Transverse colon (tissue), 4 donors: Measurements from ENCODE around the gene FAM47A. TPM values are rescaled to one million over a fixed set of nuclear protein-coding genes. Genes with fewer than 3 reads are reported as not detected.

Experiments
- DNase-seq: peaks from one replicate; pipeline ENCODE4 v3.0.0-alpha.2; 2019
- H3K27ac ChIP-seq, 4 donors: fragments of 200-600 bp; sonication (generic); 2 replicates each; pipeline ENCODE4 v1.5.1; 2016 to 2018; ENCODE audit warnings: inconsistent platforms in 4 of 4
- H3K27me3 ChIP-seq: fragments of 200-600 bp; sonication (generic); 2 replicates; pipeline ENCODE4 v1.5.1; 2017; ENCODE audit warnings: inconsistent platforms
- H3K36me3 ChIP-seq, 4 donors: fragments of 200-600 bp; sonication (generic); 2 replicates each; pipeline ENCODE4 v1.5.1; 2017 to 2019; ENCODE audit warnings: inconsistent platforms in 4 of 4
- H3K4me1 ChIP-seq, 4 donors: fragments of 200-600 bp; sonication (generic); 2 replicates each; pipeline ENCODE4 v1.5.1; 2017 to 2020; ENCODE audit warnings: inconsistent platforms in 4 of 4
- H3K4me3 ChIP-seq, 4 donors: fragments of 200-600 bp; sonication (generic); 1 replicate in 1 of 4; 2 replicates in 3 of 4; pipeline versions ENCODE4 v1.5.1 to v1.6.1; 2017 to 2019; ENCODE audit warnings: inconsistent platforms in 4 of 4
- H3K9me3 ChIP-seq, 2 donors: fragments of 200-600 bp; sonication (generic); 2 replicates each; pipeline ENCODE4 v1.5.1; 2017 to 2019; ENCODE audit warnings: inconsistent platforms in 2 of 2
- CTCF ChIP-seq, 5 experiments: fragments of 200-600 bp in 3 of 5; fragments of 450-650 bp in 2 of 5; sonication (generic) in 3 of 5; IDR thresholded peaks; 1 replicate in 2 of 5; 2 replicates in 3 of 5; pipeline ENCODE4 v1.5.1; 2016 to 2017; ENCODE audit warnings: antibody characterized with exemption in 5 of 5, inconsistent platforms in 3 of 5, mild to moderate bottlenecking in 2 of 5, moderate library complexity in 1 of 5
- EP300 ChIP-seq: sonication (generic); formaldehyde crosslinking; IDR thresholded peaks from one replicate; pipeline ENCODE4 v1.6.1; 2017; ENCODE audit warnings: antibody characterized with exemption, low read depth
- POLR2A ChIP-seq: fragments of 450-650 bp; IDR thresholded peaks from one replicate; pipeline ENCODE4 v1.6.1; 2016; ENCODE audit warnings: antibody characterized with exemption, mild to moderate bottlenecking, moderate library complexity
- POLR2AphosphoS5 ChIP-seq, 3 donors: sonication (generic); formaldehyde crosslinking; IDR thresholded peaks; one replicate each; pipeline ENCODE4 v1.6.1; 2016; ENCODE audit warnings: antibody characterized with exemption in 3 of 3
- WGBS, 2 donors: methylation state at CpG; one replicate each; pipeline ENCODE4 v1.1.5; 2018; ENCODE audit warnings: low coverage in 1 of 2; 5-methylcytosine and 5-hydroxymethylcytosine counted together
- in situ Hi-C, 4 donors: fragments of 200-750 bp; cut with MboI; loops; one replicate each; pipeline versions ENCODE4 v1.15.0 to v1.15.1; 2017; ENCODE audit warnings: low sequenced_read_pairs in 3 of 4, low pct_ligation_motif_present in 1 of 4, low pct_unique_long_range_greater_than_20kb in 1 of 4
- intact Hi-C: fragments of 100-400 bp; cut with DNase I; formaldehyde crosslinking; loops from one replicate; pipeline ENCODE4 v1.15.1; 2023; ENCODE audit warnings: low total_unique reads
- total RNA-seq, 4 donors: library from RNA; depleted of rRNA; stranded (reverse); fragments of >200 nt; gene quantifications; one replicate each; pipeline ENCODE4 v1.1.0, GENCODE V29; 2016

FAM47A gene
- not detected for total RNA-seq

- in situ Hi-C loops (no loop called here), intact Hi-C loops (no loop called here)
- Histone ChIP-seq H3K4me1 (no peaks in the 10 kb centered on the region), H3K4me3 (no peak within 1 kb of the TSS), H3K27ac (no peak within 1 kb of the TSS), H3K9me3 (no peaks in the 10 kb centered on the region), H3K27me3 (no peaks in the 10 kb centered on the region), H3K36me3 (no peaks in the 10 kb centered on the region)
- TF ChIP-seq CTCF (IDR thresholded peaks at IDR 0.05): no peak
- TF ChIP-seq EP300: no peak
- TF ChIP-seq POLR2A: no peak
- TF ChIP-seq POLR2AphosphoS5 (IDR thresholded peaks at IDR 0.05): no peak
- 92% methylated on average over 25 of the region's 25 CpGs; no CpG with 5 or more reads in 1 of the 2 donors for WGBS, 2 donors
- DNase-seq: no peak
Measured at GRCh38 chrX:34132028-34132427, at the start of gene FAM47A. TSS of gene FAM47A (minus strand) at chrX:34132314. CDS start at chrX:34132278, 36 bp downstream.

GRCh38 chrX:34147345-34147744 is 15.2 kb upstream of the FAM47A start:
- Histone ChIP-seq H3K4me3 (no peak overlapping the region), H3K27ac (no peak overlapping the region), H3K4me1 (no peaks in the 10 kb centered on the region), H3K9me3 (no peaks in the 10 kb centered on the region), H3K36me3 (no peaks in the 10 kb centered on the region), H3K27me3 (no peaks in the 10 kb centered on the region)
- in situ Hi-C loops (no loop called here), intact Hi-C loops (no loop called here)
- no peak for DNase-seq
- WGBS, 2 donors: 70% methylated on average over 9 of the region's 9 CpGs; no CpG with 5 or more reads in 1 of the 2 donors
- TF ChIP-seq POLR2AphosphoS5 (IDR thresholded peaks at IDR 0.05) (no peak), EP300 (no peak), POLR2A (no peak), CTCF (IDR thresholded peaks at IDR 0.05) (no peak)

GRCh38 chrX:34146906-34147305 is 14.8 kb upstream of the FAM47A start:
- no peak for DNase-seq
- no peaks in the 10 kb centered on the region for H3K4me1 ChIP-seq
- H3K4me3 ChIP-seq: no peak overlapping the region
- no peak for TF ChIP-seq CTCF (IDR thresholded peaks at IDR 0.05)
- no peak for TF ChIP-seq POLR2A
- TF ChIP-seq EP300: no peak
- no peak for TF ChIP-seq POLR2AphosphoS5 (IDR thresholded peaks at IDR 0.05)
- in situ Hi-C loops (no loop called here), intact Hi-C loops (no loop called here)
- H3K27me3 ChIP-seq: no peaks in the 10 kb centered on the region
- WGBS, 2 donors: 84% methylated on average over 11 of the region's 30 CpGs; no CpG with 5 or more reads in 1 of the 2 donors
- no peaks in the 10 kb centered on the region for H3K9me3 ChIP-seq
- H3K27ac ChIP-seq: no peak overlapping the region
- H3K36me3 ChIP-seq: no peaks in the 10 kb centered on the region

GRCh38 chrX:34144246-34144645 is 12.1 kb upstream of the FAM47A start:
- intact Hi-C loops (no loop called here), in situ Hi-C loops (no loop called here)
- H3K9me3 ChIP-seq: no peaks in the 10 kb centered on the region
- no peaks in the 10 kb centered on the region for H3K36me3 ChIP-seq
- no peaks in the 10 kb centered on the region for H3K27me3 ChIP-seq
- no peak overlapping the region for H3K27ac ChIP-seq
- no peaks in the 10 kb centered on the region for H3K4me1 ChIP-seq
- TF ChIP-seq POLR2A (no peak), POLR2AphosphoS5 (IDR thresholded peaks at IDR 0.05) (no peak), CTCF (IDR thresholded peaks at IDR 0.05) (no peak), EP300 (no peak)
- 68 to 86% methylated on average over 2 of the region's 2 CpGs for WGBS, 2 donors
- H3K4me3 ChIP-seq: no peak overlapping the region
- no peak for DNase-seq
